Liver (tissue), 9 donors: ENCODE results near the gene COMMD1. TPM values are rescaled to one million over a fixed set of nuclear protein-coding genes. Genes with fewer than 3 reads are reported as not detected.

Experiments
- DNase-seq: peaks from one replicate; pipeline ENCODE4 v3.0.0-alpha.2; 2017; ENCODE audit warnings: low spot score
- H3K27ac ChIP-seq, 2 donors: one replicate each; pipeline ENCODE4 v1.7.0; 2013; ENCODE audit warnings: inconsistent platforms in 2 of 2, low read length in 2 of 2, control low read depth in 1 of 2, low read depth in 1 of 2, mild to moderate bottlenecking in 1 of 2
- H3K27me3 ChIP-seq, 4 donors: one replicate each; pipeline versions ENCODE4 v1.6.1 to v1.7.0; 2013; ENCODE audit warnings: low read length in 3 of 4, inconsistent platforms in 1 of 4, mild to moderate bottlenecking in 1 of 4, moderate library complexity in 1 of 4; ENCODE audit not compliant: control insufficient read depth in 4 of 4, insufficient read depth in 4 of 4
- H3K36me3 ChIP-seq, 4 donors: one replicate each; pipeline versions ENCODE4 v1.6.1 to v1.7.0; 2013; ENCODE audit warnings: low read length in 3 of 4, mild to moderate bottlenecking in 3 of 4, low read depth in 1 of 4, moderate library complexity in 1 of 4; ENCODE audit not compliant: control insufficient read depth in 4 of 4, insufficient read depth in 3 of 4
- H3K4me1 ChIP-seq, 4 donors: one replicate each; pipeline versions ENCODE4 v1.6.1 to v1.7.0; 2013; ENCODE audit warnings: low read length in 3 of 4, mild to moderate bottlenecking in 3 of 4, moderate library complexity in 1 of 4; ENCODE audit not compliant: control insufficient read depth in 4 of 4, insufficient read depth in 4 of 4
- H3K4me3 ChIP-seq, 3 donors: one replicate each; pipeline versions ENCODE4 v1.6.1 to v1.7.0; 2013; ENCODE audit warnings: low read length in 3 of 3, control low read depth in 1 of 3, low read depth in 1 of 3, mild to moderate bottlenecking in 1 of 3
- H3K9ac ChIP-seq, 2 donors: one replicate each; pipeline ENCODE4 v1.7.0; 2013; ENCODE audit warnings: low read length in 2 of 2, mild to moderate bottlenecking in 2 of 2, moderate library complexity in 2 of 2, control low read depth in 1 of 2, low read depth in 1 of 2
- H3K9me3 ChIP-seq, 4 donors: one replicate each; pipeline versions ENCODE4 v1.6.1 to v1.7.0; 2013; ENCODE audit warnings: low read length in 3 of 4; ENCODE audit not compliant: control insufficient read depth in 4 of 4
- EGR1 ChIP-seq, 2 donors: IDR thresholded peaks; 2 replicates each; pipeline ENCODE4 v1.6.1; 2016 to 2018; ENCODE audit warnings: antibody characterized with exemption in 2 of 2, low read depth in 2 of 2
- FOXA1 ChIP-seq: IDR thresholded peaks from 2 replicates; pipeline ENCODE4 v1.6.1; 2016; ENCODE audit warnings: antibody characterized with exemption
- FOXA2 ChIP-seq: IDR thresholded peaks from 2 replicates; pipeline ENCODE4 v1.6.1; 2016; ENCODE audit warnings: antibody characterized with exemption
- GABPA ChIP-seq, 2 donors: IDR thresholded peaks in 1 of 2; conservative IDR thresholded peaks in 1 of 2; 2 replicates each; pipeline ENCODE4 v1.6.1; 2016; ENCODE audit warnings: antibody characterized with exemption in 2 of 2, mild to moderate bottlenecking in 1 of 2, moderate library complexity in 1 of 2
- HNF4A ChIP-seq, 2 donors: conservative IDR thresholded peaks; 2 replicates each; pipeline ENCODE4 v1.6.1; 2016; ENCODE audit warnings: antibody characterized with exemption in 2 of 2, mild to moderate bottlenecking in 2 of 2
- HNF4G ChIP-seq: IDR thresholded peaks from 2 replicates; pipeline ENCODE4 v1.6.1; 2016; ENCODE audit warnings: antibody characterized with exemption
- JUND ChIP-seq, 2 donors: IDR thresholded peaks; 2 replicates each; pipeline ENCODE4 v1.6.1; 2016; ENCODE audit warnings: antibody characterized with exemption in 2 of 2
- MAX ChIP-seq: IDR thresholded peaks from 2 replicates; pipeline ENCODE4 v1.6.1; 2016; ENCODE audit warnings: antibody characterized with exemption
- NR2F2 ChIP-seq: IDR thresholded peaks from 2 replicates; pipeline ENCODE4 v1.6.1; 2016; ENCODE audit warnings: antibody characterized with exemption
- RAD21 ChIP-seq, 2 donors: IDR thresholded peaks; 2 replicates each; pipeline ENCODE4 v1.6.1; 2016; ENCODE audit warnings: antibody characterized with exemption in 2 of 2, mild to moderate bottlenecking in 2 of 2
- REST ChIP-seq: IDR thresholded peaks from 2 replicates; pipeline ENCODE4 v1.6.1; 2016; ENCODE audit warnings: antibody characterized with exemption, mild to moderate bottlenecking
- RXRA ChIP-seq, 2 donors: IDR thresholded peaks; 2 replicates each; pipeline ENCODE4 v1.6.1; 2017 to 2018; ENCODE audit warnings: antibody characterized with exemption in 2 of 2, mild to moderate bottlenecking in 1 of 2
- SP1 ChIP-seq: IDR thresholded peaks from 2 replicates; pipeline ENCODE4 v1.6.1; 2018; ENCODE audit warnings: antibody characterized with exemption, mild to moderate bottlenecking
- TAF1 ChIP-seq: conservative IDR thresholded peaks from 2 replicates; pipeline ENCODE4 v1.6.1; 2016; ENCODE audit warnings: antibody characterized with exemption, mild to moderate bottlenecking
- YY1 ChIP-seq: IDR thresholded peaks from 2 replicates; pipeline ENCODE4 v1.6.1; 2016; ENCODE audit warnings: antibody characterized with exemption, mild to moderate bottlenecking
- WGBS: extraction: QIAGEN DNeasy Blood & Tissue Kit; methylation state at CpG from one replicate; pipeline ENCODE4 v1.1.7; 2013; 5-methylcytosine and 5-hydroxymethylcytosine counted together
- polyA plus RNA-seq, 2 donors: library from polyadenylated mRNA; stranded (reverse) in 1 of 2; unstranded in 1 of 2; fragments of 200-250 nt in 1 of 2; fragments of >200 nt in 1 of 2; fragmentation: Nextera tagmentation in 1 of 2; extraction: Ambion mirVana in 1 of 2; gene quantifications; one replicate each; pipeline versions ENCODE4 v1.2.1 to v1.2.3, GENCODE V29; 2013 to 2015
- total RNA-seq, 2 donors: library from RNA; depleted of rRNA; stranded (reverse); fragments of >200 nt; gene quantifications; one replicate each; pipeline ENCODE4 v1.2.3, GENCODE V29; 2014
- TF ChIP-seq, protein P1 (sequence below): IDR thresholded peaks from 2 replicates; pipeline ENCODE4 v1.6.1; 2016; ENCODE audit warnings: antibody characterized with exemption
- TF ChIP-seq, protein P2 (sequence below): IDR thresholded peaks from 2 replicates; pipeline ENCODE4 v1.6.1; 2016; ENCODE audit warnings: antibody characterized with exemption
- TF ChIP-seq, protein P3 (sequence below): fragments of 150-350 bp; IDR thresholded peaks from 2 replicates; pipeline ENCODE4 v1.5.1; 2017; ENCODE audit warnings: improper control_type of control experiment, low read depth, low read length; ENCODE audit not compliant: missing input control
- donor health status: healthy.
- donor health status: healthy.
- donor health status: healthy.
- donor health status: healthy.
- donor health status: healthy.

The COMMD1 gene
- total and polyA plus RNA-seq, 4 donors, result 17.4 to 47.9 (median 20.7) TPM

DNA sequence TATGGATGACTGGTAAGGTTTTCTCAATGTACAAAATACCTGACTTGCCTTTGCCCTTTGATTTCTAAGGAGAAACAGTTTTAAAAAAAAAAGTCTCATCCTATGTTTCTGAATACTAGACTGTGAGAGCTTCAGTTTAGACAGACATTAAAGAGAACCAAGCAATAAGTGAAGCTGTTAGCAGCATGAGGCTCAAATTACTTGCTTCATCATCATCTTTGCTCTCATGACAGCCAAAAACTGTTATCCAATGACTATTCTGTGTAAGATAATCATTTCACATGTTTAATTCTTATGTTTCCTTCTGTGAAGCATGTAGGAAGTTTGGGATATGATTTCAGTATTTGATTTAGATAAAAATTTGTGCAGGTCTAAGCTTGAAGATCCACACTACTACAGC lies 129.2 kb downstream of the COMMD1 start:
- DNase-seq, result no peak
- H3K27ac ChIP-seq, result no peak overlapping the region
- H3K9ac ChIP-seq, result no peak overlapping the region
- no peaks in the 10 kb centered on the region for H3K4me1 ChIP-seq
- TF ChIP-seq, protein P1, sequence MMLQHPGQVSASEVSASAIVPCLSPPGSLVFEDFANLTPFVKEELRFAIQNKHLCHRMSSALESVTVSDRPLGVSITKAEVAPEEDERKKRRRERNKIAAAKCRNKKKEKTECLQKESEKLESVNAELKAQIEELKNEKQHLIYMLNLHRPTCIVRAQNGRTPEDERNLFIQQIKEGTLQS, result no peak
- TF ChIP-seq, protein P2, sequence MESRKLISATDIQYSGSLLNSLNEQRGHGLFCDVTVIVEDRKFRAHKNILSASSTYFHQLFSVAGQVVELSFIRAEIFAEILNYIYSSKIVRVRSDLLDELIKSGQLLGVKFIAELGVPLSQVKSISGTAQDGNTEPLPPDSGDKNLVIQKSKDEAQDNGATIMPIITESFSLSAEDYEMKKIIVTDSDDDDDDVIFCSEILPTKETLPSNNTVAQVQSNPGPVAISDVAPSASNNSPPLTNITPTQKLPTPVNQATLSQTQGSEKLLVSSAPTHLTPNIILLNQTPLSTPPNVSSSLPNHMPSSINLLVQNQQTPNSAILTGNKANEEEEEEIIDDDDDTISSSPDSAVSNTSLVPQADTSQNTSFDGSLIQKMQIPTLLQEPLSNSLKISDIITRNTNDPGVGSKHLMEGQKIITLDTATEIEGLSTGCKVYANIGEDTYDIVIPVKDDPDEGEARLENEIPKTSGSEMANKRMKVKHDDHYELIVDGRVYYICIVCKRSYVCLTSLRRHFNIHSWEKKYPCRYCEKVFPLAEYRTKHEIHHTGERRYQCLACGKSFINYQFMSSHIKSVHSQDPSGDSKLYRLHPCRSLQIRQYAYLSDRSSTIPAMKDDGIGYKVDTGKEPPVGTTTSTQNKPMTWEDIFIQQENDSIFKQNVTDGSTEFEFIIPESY, result no peak
- TF ChIP-seq EGR1 (IDR thresholded peaks at IDR 0.05; ENCODE audit: low read depth in 2 of 2) (no peak), JUND (IDR thresholded peaks at IDR 0.05) (no peak), RAD21 (IDR thresholded peaks at IDR 0.05) (no peak), NR2F2 (no peak), YY1 (no peak), FOXA1 (no peak), HNF4G (no peak), MAX (no peak), SP1 (no peak), REST (no peak), TAF1 (no peak), GABPA (IDR thresholded peaks at IDR 0.05 in 1 of 2, conservative IDR thresholded peaks at IDR 0.05 in 1 of 2) (no peak), RXRA (IDR thresholded peaks at IDR 0.05) (no peak), HNF4A (conservative IDR thresholded peaks at IDR 0.05) (no peak), FOXA2 (no peak)
- TF ChIP-seq, protein P3, sequence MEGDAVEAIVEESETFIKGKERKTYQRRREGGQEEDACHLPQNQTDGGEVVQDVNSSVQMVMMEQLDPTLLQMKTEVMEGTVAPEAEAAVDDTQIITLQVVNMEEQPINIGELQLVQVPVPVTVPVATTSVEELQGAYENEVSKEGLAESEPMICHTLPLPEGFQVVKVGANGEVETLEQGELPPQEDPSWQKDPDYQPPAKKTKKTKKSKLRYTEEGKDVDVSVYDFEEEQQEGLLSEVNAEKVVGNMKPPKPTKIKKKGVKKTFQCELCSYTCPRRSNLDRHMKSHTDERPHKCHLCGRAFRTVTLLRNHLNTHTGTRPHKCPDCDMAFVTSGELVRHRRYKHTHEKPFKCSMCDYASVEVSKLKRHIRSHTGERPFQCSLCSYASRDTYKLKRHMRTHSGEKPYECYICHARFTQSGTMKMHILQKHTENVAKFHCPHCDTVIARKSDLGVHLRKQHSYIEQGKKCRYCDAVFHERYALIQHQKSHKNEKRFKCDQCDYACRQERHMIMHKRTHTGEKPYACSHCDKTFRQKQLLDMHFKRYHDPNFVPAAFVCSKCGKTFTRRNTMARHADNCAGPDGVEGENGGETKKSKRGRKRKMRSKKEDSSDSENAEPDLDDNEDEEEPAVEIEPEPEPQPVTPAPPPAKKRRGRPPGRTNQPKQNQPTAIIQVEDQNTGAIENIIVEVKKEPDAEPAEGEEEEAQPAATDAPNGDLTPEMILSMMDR, result no peak
- no peaks in the 10 kb centered on the region for H3K9me3 ChIP-seq
- H3K27me3 ChIP-seq, result no peaks in the 10 kb centered on the region
- H3K36me3 ChIP-seq, result no peaks in the 10 kb centered on the region
- H3K4me3 ChIP-seq, result no peak overlapping the region

- no peaks in the 10 kb centered on the region for H3K27me3 ChIP-seq
- H3K4me3 ChIP-seq, result no peak overlapping the region
- peaks cover 0 to 2% (median 0%) of the 10 kb centered on the region in 4 donors for H3K4me1 ChIP-seq
- no peaks in the 10 kb centered on the region for H3K36me3 ChIP-seq
- WGBS, result 99% methylated on average over 1 of the region's 1 CpG
- no peaks in the 10 kb centered on the region for H3K9me3 ChIP-seq
- DNase-seq, result no peak
- no peak overlapping the region for H3K9ac ChIP-seq
- H3K27ac ChIP-seq, result no peak overlapping the region
- no peak for TF ChIP-seq MAX
- no peak for TF ChIP-seq REST
- no peak for TF ChIP-seq RAD21 (IDR thresholded peaks at IDR 0.05)
- no peak for TF ChIP-seq TAF1
- no peak for TF ChIP-seq RXRA (IDR thresholded peaks at IDR 0.05)
- no peak for TF ChIP-seq FOXA1
- TF ChIP-seq HNF4A (conservative IDR thresholded peaks at IDR 0.05), result no peak
- TF ChIP-seq NR2F2, result no peak
- TF ChIP-seq YY1, result no peak
- no peak for TF ChIP-seq HNF4G
- TF ChIP-seq, protein P1, result no peak
- no peak for TF ChIP-seq EGR1 (IDR thresholded peaks at IDR 0.05; ENCODE audit: low read depth in 2 of 2)
- no peak for TF ChIP-seq FOXA2
Observed at GRCh38 chr2:62036229-62036628, 130.8 kb downstream of the COMMD1 start.
